Esophagus muscularis mucosa (tissue), 4 donors: ENCODE measurements around the gene DGKB. TPM values are rescaled to one million over a fixed set of nuclear protein-coding genes. Genes with fewer than 3 reads are reported as not detected.

Experiments used
- DNase-seq: peaks from one replicate; pipeline ENCODE4 v3.0.0-alpha.2; 2017; ENCODE audit errors: extremely low spot score
- H3K27ac ChIP-seq, 4 donors: fragments of 200-600 bp; sonication (generic); replicated peaks in 1 of 4; 1 replicate in 3 of 4; 2 replicates in 1 of 4; pipeline ENCODE4 v1.5.1; 2016 to 2019; ENCODE audit warnings: mild to moderate bottlenecking in 1 of 4
- H3K27me3 ChIP-seq, 4 donors: fragments of 200-600 bp; sonication (generic); one replicate each; pipeline versions ENCODE4 v1.5.1 to v1.6.0; 2016 to 2019
- H3K36me3 ChIP-seq, 4 donors: fragments of 200-600 bp; sonication (generic); one replicate each; pipeline ENCODE4 v1.5.1; 2016 to 2019
- H3K4me1 ChIP-seq, 4 donors: fragments of 200-600 bp; sonication (generic); one replicate each; pipeline ENCODE4 v1.5.1; 2016 to 2019
- H3K4me3 ChIP-seq, 4 donors: fragments of 200-600 bp; sonication (generic); 1 replicate in 2 of 4; 2 replicates in 2 of 4; pipeline ENCODE4 v1.5.1; 2016 to 2019; ENCODE audit warnings: mild to moderate bottlenecking in 4 of 4, moderate library complexity in 1 of 4
- H3K9me3 ChIP-seq, 4 donors: fragments of 200-600 bp; sonication (generic); 1 replicate in 3 of 4; 2 replicates in 1 of 4; pipeline ENCODE4 v1.5.1; 2016 to 2019
- EP300 ChIP-seq: sonication (generic); formaldehyde crosslinking; IDR thresholded peaks from one replicate; pipeline ENCODE4 v1.6.1; 2017; ENCODE audit warnings: antibody characterized with exemption
- POLR2A ChIP-seq: fragments of 450-650 bp; IDR thresholded peaks from one replicate; pipeline ENCODE4 v1.6.1; 2017; ENCODE audit warnings: antibody characterized with exemption, moderate library complexity, mild to moderate bottlenecking, low read depth
- POLR2AphosphoS5 ChIP-seq, 2 donors: sonication (generic); formaldehyde crosslinking; IDR thresholded peaks; one replicate each; pipeline ENCODE4 v1.6.1; 2017; ENCODE audit warnings: antibody characterized with exemption in 2 of 2
- WGBS: methylation state at CpG from one replicate; pipeline ENCODE4 v1.1.5; 2018; 5-methylcytosine and 5-hydroxymethylcytosine counted together
- intact Hi-C: fragments of 100-400 bp; cut with DNase I; formaldehyde crosslinking; loops from one replicate; pipeline ENCODE4 v1.15.1; 2023
- total RNA-seq, 4 donors: library from RNA; depleted of rRNA; stranded (reverse); fragments of >200 nt; gene quantifications; one replicate each; pipeline versions ENCODE4 v1.1.0 to v1.2.1, GENCODE V29; 2016
- TF ChIP-seq, protein P1 (sequence below), 3 experiments: fragments of 200-600 bp in 2 of 3; fragments of 450-650 bp in 1 of 3; sonication (generic) in 2 of 3; IDR thresholded peaks; one replicate each; pipeline ENCODE4 v1.5.1; 2017 to 2019; ENCODE audit warnings: antibody characterized with exemption in 3 of 3, mild to moderate bottlenecking in 2 of 3, moderate library complexity in 1 of 3

The DGKB gene
- total RNA-seq, 4 donors from 2014 or later: 10.4 to 18.5 (median 16.0) TPM

DNA sequence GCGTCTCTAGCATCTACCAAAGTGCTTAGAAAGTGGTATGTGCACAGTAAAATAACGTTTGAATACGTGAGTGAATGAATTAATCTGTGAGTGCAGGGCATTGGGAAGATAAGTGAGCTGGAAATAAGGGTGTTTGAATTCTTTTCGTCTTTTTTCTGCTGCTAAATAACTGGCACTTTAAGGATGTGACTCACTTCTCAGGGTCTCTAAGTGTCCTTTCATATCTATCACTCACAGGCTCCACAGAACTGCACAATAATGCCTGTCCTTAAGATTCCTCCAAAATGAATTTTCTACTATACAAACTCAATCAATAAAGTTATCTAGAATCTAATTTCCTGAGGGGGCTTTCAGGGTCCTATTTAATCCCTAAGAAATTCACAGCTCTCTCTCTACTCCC, 3.2 kb upstream of the DGKB start:
- TF ChIP-seq POLR2AphosphoS5 (IDR thresholded peaks at IDR 0.05) (no peak), POLR2A (no peak), EP300 (no peak)
- TF ChIP-seq, protein P1, sequence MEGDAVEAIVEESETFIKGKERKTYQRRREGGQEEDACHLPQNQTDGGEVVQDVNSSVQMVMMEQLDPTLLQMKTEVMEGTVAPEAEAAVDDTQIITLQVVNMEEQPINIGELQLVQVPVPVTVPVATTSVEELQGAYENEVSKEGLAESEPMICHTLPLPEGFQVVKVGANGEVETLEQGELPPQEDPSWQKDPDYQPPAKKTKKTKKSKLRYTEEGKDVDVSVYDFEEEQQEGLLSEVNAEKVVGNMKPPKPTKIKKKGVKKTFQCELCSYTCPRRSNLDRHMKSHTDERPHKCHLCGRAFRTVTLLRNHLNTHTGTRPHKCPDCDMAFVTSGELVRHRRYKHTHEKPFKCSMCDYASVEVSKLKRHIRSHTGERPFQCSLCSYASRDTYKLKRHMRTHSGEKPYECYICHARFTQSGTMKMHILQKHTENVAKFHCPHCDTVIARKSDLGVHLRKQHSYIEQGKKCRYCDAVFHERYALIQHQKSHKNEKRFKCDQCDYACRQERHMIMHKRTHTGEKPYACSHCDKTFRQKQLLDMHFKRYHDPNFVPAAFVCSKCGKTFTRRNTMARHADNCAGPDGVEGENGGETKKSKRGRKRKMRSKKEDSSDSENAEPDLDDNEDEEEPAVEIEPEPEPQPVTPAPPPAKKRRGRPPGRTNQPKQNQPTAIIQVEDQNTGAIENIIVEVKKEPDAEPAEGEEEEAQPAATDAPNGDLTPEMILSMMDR (IDR thresholded peaks at IDR 0.05): no peak
- no peak overlapping the region for H3K27ac ChIP-seq
- H3K9me3 ChIP-seq: no peaks in the 10 kb centered on the region
- no peak for DNase-seq
- H3K4me1 ChIP-seq: peaks cover 0 to 22% (median 13%) of the 10 kb centered on the region in 4 donors
- no peak overlapping the region for H3K4me3 ChIP-seq
- no peaks in the 10 kb centered on the region for H3K36me3 ChIP-seq
- H3K27me3 ChIP-seq: no peaks in the 10 kb centered on the region
- intact Hi-C loops: loop anchor here (10.0 kb wide), 2 partner anchors 109 to 181 kb away; no protein-coding TSS in a partner anchor
- WGBS: 67% methylated on average over 4 of the region's 4 CpGs

GRCh38 chr7:14900051-14900450, 2.5 kb downstream of the DGKB start:
- Histone ChIP-seq H3K9me3 (no peaks in the 10 kb centered on the region), H3K27ac (peak overlapping the region; percentile 13 to 80 (median 60)), H3K36me3 (no peaks in the 10 kb centered on the region), H3K4me3 (no peak overlapping the region), H3K27me3 (no peaks in the 10 kb centered on the region), H3K4me1 (peaks cover 0 to 50% (median 37%) of the 10 kb centered on the region in 4 donors)
- intact Hi-C loops: loop anchor here (10.0 kb wide), 2 partner anchors 115 to 175 kb away; no protein-coding TSS in a partner anchor
- 86% methylated on average over 4 of the region's 4 CpGs for WGBS
- no peak for DNase-seq
- TF ChIP-seq POLR2A (no peak), POLR2AphosphoS5 (IDR thresholded peaks at IDR 0.05) (no peak), EP300 (no peak)
- TF ChIP-seq, protein P1 (IDR thresholded peaks at IDR 0.05): no peak

DNA sequence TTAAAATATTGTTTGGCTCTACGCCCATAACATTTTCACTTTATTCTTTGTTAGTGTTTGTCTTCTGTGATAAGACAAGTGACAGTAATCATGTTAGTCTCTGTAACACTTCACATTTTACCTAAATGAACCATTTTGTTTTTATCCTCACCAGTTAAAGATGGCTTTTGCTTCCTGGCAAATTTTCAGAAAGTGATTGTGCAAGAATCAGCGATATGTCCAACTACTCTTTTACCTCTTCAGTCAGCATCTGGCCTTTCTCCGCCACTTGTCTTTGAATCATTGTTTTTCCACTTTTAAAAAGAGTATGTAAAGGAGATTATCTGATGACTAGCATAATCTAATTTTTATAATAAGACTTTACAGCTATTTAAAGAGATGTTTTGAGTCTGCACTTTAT, 3.5 kb downstream of the DGKB start:
- Histone ChIP-seq H3K4me3 (peak overlapping the region in 3 of 4 donors; percentile 13 to 41 (median 19)), H3K36me3 (no peaks in the 10 kb centered on the region), H3K4me1 (peaks cover 0 to 59% (median 44%) of the 10 kb centered on the region in 4 donors), H3K9me3 (no peaks in the 10 kb centered on the region), H3K27ac (peak overlapping the region; percentile 52 to 80 (median 60)), H3K27me3 (no peaks in the 10 kb centered on the region)
- 34% methylated on average over 3 of the region's 3 CpGs for WGBS
- intact Hi-C loops: loop anchor here (5.0 kb wide), 1 partner anchor 137 kb away; no protein-coding TSS in a partner anchor
- TF ChIP-seq, protein P1 (IDR thresholded peaks at IDR 0.05): no peak
- peak in 1 of 2 donors; percentile 51 for TF ChIP-seq POLR2AphosphoS5 (IDR thresholded peaks at IDR 0.05)
- DNase-seq: no peak

- Histone ChIP-seq H3K27me3 (no peaks in the 10 kb centered on the region), H3K36me3 (no peaks in the 10 kb centered on the region), H3K9me3 (no peaks in the 10 kb centered on the region), H3K4me3 (no peak overlapping the region), H3K4me1 (peaks cover 0 to 44% (median 32%) of the 10 kb centered on the region in 4 donors), H3K27ac (no peak overlapping the region)
- no peak for TF ChIP-seq POLR2AphosphoS5 (IDR thresholded peaks at IDR 0.05)
- TF ChIP-seq POLR2A: no peak
- no peak for TF ChIP-seq EP300
- TF ChIP-seq, protein P1 (IDR thresholded peaks at IDR 0.05): no peak
- intact Hi-C loops: loop anchor here (5.0 kb wide), 1 partner anchor 134 kb away; no protein-coding TSS in a partner anchor
- WGBS: 97% methylated on average over 2 of the region's 2 CpGs
- no peak for DNase-seq
Measured at GRCh38 chr7:14896461-14896860, 6.1 kb downstream of the DGKB start.

DNA sequence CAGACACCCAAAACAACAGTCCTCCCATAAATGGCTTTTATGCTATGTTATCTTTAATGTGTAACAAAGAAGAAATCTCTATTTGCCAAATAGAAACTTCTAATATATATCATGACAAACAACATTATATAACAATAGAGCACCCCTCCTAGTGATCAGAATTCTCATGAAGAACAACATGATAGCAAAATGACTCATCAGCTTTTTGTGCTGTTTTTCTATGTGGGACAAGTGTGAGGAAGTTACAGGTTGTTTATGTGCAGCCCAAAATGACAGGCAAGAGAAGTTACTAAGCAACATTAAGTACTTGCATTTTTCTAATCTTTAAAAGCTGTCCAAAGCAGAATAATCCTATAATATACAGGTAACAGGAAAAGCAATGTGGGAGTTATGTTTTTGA, 7.7 kb downstream of the DGKB start:
- H3K9me3 ChIP-seq: no peaks in the 10 kb centered on the region
- H3K36me3 ChIP-seq: no peaks in the 10 kb centered on the region
- H3K27ac ChIP-seq: no peak overlapping the region
- intact Hi-C loops: loop anchor here (5.0 kb wide), 1 partner anchor 133 kb away; no protein-coding TSS in a partner anchor
- H3K27me3 ChIP-seq: no peaks in the 10 kb centered on the region
- no peak for DNase-seq
- H3K4me3 ChIP-seq: no peak overlapping the region
- TF ChIP-seq POLR2A: no peak
- peaks cover 0 to 35% (median 31%) of the 10 kb centered on the region in 4 donors for H3K4me1 ChIP-seq
